AG10803 (cell line): Measurements from ENCODE around the gene SULT1A2.
A peak's percentile ranks its signal among the peaks of the same experiment; 100 is the strongest.
"Not testable (repeated sequence)": the region's sequence is repeated elsewhere in the genome, so short reads cannot be mapped to it uniquely, and the experiment has no call there.

Experiments
- DNase-seq: peaks from one replicate; pipeline ENCODE4 v3.0.0; 2010; ENCODE audit warnings: low read depth
- H3K4me3 ChIP-seq: 2 replicates; pipeline ENCODE4 v1.5.1; 2011; ENCODE audit warnings: mild to moderate bottlenecking, low read length, control low read depth
- TF ChIP-seq, protein P1 (sequence below): conservative IDR thresholded peaks from 2 replicates; pipeline ENCODE4 v1.5.1; 2011; ENCODE audit warnings: mild to moderate bottlenecking, low read length, control low read depth, inconsistent platforms

Gene SULT1A2

DNA sequence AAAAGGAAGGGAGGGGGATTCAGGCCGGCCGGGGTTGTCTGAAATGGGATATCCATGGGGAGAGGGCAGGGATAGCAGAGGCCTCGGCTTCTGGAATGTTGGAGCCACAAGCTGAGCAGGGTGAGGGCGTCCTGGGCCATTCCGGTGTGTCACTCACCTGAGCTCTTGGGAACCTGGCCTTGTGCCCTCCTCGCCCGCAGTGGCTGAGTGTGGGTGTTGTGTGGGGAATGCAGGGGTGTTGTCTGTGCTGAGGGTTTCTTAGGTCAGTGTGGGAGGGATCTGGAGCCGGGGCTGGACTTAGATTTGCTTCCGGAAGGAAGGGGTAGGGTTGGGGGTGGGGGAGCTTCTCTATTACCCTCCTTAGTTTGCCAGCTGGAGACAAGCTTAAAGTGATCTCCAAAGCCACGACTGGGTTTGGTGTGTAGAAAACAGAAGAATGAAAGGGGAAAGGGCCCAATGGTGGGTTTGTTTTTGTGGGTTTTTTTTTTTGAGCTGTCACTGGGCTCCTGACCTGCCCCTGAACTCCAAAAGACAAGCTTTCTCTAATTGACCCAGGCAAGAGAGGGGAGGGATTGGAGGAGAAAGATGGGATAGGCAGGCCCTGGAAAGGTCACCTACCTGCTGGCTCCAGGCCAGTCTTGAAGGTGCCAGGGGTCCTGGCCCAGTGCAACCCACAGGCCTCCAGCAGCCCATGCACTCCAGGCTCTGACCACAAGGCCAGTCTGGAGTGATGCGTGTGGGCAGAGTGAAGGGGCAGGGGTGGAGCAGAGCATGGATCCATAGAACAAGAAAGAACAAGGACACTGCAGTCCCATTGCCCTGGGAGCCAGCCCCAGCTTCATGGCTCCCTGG lies at the start of gene SULT1A2:
SULT1A2 (minus strand) TSS at position 211 of the 852 bp plus-strand sequence. CDS start 1,120 bp downstream, outside the sequence.
- TF ChIP-seq, protein P1, sequence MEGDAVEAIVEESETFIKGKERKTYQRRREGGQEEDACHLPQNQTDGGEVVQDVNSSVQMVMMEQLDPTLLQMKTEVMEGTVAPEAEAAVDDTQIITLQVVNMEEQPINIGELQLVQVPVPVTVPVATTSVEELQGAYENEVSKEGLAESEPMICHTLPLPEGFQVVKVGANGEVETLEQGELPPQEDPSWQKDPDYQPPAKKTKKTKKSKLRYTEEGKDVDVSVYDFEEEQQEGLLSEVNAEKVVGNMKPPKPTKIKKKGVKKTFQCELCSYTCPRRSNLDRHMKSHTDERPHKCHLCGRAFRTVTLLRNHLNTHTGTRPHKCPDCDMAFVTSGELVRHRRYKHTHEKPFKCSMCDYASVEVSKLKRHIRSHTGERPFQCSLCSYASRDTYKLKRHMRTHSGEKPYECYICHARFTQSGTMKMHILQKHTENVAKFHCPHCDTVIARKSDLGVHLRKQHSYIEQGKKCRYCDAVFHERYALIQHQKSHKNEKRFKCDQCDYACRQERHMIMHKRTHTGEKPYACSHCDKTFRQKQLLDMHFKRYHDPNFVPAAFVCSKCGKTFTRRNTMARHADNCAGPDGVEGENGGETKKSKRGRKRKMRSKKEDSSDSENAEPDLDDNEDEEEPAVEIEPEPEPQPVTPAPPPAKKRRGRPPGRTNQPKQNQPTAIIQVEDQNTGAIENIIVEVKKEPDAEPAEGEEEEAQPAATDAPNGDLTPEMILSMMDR = no peak
- no peak within 1 kb of the TSS for H3K4me3 ChIP-seq
- DNase-seq = no peak

DNA sequence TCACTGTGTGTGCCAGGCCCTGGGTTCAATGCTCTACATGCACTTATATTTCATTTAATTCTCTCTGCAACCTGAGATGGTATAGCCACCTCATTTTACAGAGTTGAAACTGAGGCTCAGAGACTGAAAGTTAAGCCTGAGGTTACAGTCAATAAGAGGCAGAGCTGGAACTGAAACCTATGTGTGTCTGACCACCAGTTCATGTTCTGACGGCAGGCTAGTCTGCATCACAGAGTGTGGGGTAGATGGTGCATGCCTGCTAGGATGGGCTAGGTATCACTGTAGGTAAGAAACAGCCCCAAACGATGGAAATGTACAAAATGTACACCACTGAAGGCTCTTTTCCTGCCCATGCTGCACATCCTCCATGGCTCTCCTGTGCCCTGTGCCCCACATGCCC lies 43.1 kb upstream of the SULT1A2 start:
- not testable (repeated sequence) for DNase-seq, H3K4me3 ChIP-seq

DNA sequence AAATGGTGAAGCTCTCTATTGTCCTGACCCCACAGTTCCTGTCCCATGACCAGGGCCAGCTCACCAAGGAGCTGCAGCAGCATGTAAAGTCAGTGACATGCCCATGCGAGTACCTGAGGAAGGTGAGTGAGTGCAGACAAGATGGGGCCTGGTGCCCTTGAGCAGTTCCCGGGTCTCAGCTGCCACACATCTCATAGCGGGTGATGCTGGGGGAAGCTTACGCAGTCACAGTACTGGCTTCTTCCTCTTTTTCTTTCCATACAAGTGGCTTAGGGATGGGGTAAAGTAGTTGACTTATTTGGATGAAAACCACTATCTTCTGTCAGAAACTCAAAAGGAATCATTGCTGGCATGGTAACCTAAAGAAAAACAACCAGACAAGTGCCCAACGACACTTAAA lies 41.5 kb upstream of the SULT1A2 start:
- DNase-seq, H3K4me3 ChIP-seq: not testable (repeated sequence)

DNA sequence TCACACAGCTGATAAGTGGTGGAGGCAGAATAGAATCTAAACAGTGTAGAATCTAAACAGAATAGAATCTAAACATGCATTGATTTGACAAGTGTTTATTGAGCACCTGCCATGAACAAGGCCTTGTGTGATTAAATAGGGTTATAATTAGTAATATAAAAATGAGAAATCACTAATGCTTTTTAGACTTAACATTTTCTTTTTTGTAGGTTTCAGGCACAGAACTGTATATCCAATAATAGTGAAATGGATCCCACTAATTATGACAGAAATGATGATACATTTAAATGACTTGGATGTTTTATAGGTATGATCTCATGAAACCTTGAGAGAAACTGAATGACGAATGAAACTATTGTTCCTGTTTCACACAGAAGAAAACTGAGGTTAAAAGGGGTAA lies 40.9 kb upstream of the SULT1A2 start, which contains the start of gene NPIPB8:
NPIPB8 (plus strand) TSS at position 301 of the 400 bp plus-strand sequence. CDS start 296 bp downstream, outside the sequence.
- H3K4me3 ChIP-seq, DNase-seq: not testable (repeated sequence)

DNA sequence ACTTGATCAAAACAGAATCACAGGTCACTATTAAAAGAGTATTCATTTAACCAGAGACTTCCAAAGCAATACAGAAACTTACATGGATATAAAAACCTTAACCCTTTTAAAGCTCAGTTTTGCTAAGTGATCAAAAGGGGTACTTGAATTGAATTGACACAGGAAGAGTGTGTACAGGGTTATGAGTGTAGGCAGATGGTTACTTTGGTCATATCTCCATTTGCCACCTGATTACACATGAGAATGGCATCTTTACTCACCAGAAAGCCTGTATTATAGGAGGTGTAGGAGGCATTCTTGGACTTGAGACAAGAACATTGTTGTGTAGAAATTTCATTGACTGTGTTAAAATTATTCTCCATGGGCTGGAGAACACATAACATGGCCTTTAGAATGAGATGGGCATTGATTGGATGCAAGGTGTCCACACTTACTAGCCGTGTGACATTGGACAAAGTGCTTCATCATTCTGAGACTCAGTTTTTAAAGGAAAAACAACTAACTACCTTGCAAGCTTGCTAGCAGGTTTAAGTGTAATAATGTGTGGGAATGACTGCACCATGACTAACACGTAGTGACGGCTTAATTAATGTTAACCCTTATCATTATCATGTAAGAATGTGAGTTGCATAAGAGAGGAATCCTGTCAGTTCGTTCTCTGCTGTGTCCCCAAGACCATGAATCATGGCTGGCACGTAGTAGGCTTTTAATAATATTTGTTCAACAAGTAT lies 39.4 kb upstream of the SULT1A2 start:
- H3K4me3 ChIP-seq = not testable (repeated sequence)
- peak; percentile 53 for DNase-seq

DNA sequence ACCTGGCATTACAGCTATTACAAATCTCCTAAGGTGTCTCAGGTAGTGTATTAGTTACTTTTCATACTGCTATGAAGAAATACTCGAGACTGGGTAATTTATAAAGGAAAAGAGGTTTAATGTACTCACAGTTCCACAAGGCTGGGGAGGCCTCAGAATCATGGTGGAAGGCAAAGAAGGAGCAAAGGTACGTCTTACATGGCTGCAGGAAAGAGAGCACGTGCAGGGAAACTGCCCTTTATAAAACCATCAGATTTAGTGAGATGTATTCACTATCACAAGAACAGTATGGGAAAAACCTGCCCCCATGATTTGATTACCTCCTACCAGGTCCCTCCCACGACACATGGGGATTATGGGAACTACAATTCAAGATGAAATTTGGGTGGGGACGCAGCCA lies 34.1 kb upstream of the SULT1A2 start:
- not testable (repeated sequence) for H3K4me3 ChIP-seq, DNase-seq

DNA sequence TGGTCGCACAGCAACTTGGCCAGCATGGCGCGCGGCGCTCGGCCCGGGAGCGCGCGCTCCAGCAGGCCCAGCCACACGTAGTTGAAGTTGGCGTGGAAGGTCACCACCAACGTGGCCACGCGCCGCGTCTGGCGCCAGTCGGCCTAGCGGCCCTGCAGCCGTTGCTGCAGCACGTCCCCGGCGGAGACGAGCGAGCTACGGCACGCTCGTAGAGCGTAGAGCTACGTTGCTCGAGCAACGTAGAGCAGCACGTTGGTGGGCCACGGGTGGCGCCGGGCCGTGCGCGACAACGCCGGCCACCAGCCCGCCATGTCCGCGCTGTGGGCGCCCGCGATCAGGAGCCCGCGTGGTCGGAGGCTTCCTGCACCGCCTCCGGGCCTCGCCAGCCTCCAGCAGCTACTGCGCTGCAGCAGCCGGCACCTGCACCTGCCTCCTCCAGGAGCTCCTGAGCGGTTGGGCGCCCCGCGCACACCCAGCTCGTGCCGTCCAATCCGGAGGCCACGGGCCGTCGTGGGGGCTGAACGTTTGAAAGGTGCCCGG lies 26.4 kb upstream of the SULT1A2 start:
- peak overlapping the region; percentile 17; the same call in 1 of the 2 replicates for H3K4me3 ChIP-seq
- no peak for DNase-seq

DNA sequence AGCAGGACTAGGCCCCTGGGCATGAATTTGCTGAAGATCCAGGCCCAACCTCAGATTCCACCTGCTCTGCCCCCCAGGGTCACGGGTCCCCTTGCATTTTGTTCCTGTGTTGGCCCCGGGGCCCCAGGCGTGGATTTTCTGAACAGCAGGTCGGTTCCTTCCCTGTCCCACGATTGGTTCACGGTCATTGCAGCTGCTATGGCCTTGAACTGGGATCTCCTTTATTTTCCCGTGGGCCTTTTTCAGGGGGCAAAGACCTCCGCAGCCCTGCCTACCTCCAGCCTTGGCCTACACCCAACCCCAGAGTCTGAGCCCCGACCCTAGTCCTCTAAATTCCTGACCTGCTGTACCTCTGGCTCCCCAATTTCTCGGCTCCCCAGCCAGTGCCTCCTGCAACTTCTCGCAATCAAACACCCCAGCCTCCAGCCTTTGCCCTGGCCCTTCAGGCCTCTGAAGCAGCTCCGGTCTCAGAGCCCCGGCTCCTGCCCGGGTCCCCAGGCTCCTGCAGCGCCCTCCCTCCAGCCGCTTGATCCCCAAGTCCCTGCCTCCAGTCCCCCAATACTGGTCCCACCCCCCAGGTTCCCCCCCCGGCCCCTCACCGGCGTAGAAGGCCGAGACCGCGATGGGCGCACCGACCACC lies 25.8 kb upstream of the SULT1A2 start:
- not testable (repeated sequence) for H3K4me3 ChIP-seq, DNase-seq

More for the DNA sequence above, 26.4 kb upstream of the SULT1A2 start:
- TF ChIP-seq, protein P1 = no peak

DNA sequence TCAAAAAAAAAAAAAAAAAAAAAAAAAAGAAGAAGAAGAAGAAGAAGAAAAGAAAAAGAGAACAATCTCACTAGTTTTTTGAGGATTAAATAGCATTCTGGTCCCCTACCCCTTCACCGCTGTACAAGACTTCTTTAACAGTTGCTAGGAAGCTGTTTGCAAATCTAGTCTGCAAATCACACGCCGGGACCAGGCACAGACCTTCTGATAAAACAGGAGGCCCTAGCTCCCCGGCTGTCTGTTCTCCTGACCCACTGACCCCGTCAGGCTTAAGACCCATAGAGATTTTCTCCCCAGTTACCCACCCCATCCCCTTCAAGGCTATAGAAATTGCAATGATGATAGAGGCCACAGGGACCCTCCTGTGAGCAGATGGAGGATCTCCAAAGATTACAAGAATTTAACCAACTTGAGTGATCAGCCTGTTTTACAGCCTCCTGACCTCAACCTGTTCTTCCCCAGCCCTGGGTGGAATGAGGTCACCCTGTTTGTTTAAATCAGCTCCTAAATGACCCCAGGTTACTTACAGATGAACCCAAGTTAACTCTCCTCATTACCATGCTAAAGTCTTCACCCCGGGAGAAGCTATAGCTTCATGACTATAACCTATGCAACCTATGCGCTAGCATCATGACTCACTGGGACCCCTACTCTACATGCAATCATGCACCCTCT lies 24.8 kb upstream of the SULT1A2 start:
- no peak for DNase-seq
- H3K4me3 ChIP-seq = no peak overlapping the region
- TF ChIP-seq, protein P1 = no peak

DNA sequence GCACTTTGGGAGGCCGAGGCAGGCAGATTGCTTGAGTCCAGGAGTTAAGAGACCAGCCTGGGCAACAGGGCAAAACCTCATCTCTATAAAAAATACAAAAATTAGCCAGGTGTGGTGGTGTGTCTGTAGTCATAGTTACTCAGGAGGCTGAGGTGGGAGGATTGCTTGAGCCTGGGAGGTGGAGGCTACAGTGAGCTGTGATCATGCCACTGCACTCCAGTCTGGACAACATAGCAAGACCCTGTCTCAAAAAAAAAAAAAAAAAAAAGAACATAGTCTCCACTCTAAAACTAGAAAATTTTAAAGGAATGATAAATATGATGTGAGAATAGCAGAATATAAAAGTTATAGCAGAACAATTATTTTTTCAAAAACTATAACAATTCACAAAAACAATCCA lies 23.5 kb upstream of the SULT1A2 start:
- not testable (repeated sequence) for DNase-seq, H3K4me3 ChIP-seq
